Measurements from ENCODE around the gene DNAJC3.
"Not testable (repeated sequence)": the region's sequence is repeated elsewhere in the genome, so short reads cannot be mapped to it uniquely, and the experiment has no call there.

DNAJC3 gene, protein sequence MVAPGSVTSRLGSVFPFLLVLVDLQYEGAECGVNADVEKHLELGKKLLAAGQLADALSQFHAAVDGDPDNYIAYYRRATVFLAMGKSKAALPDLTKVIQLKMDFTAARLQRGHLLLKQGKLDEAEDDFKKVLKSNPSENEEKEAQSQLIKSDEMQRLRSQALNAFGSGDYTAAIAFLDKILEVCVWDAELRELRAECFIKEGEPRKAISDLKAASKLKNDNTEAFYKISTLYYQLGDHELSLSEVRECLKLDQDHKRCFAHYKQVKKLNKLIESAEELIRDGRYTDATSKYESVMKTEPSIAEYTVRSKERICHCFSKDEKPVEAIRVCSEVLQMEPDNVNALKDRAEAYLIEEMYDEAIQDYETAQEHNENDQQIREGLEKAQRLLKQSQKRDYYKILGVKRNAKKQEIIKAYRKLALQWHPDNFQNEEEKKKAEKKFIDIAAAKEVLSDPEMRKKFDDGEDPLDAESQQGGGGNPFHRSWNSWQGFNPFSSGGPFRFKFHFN

DNA sequence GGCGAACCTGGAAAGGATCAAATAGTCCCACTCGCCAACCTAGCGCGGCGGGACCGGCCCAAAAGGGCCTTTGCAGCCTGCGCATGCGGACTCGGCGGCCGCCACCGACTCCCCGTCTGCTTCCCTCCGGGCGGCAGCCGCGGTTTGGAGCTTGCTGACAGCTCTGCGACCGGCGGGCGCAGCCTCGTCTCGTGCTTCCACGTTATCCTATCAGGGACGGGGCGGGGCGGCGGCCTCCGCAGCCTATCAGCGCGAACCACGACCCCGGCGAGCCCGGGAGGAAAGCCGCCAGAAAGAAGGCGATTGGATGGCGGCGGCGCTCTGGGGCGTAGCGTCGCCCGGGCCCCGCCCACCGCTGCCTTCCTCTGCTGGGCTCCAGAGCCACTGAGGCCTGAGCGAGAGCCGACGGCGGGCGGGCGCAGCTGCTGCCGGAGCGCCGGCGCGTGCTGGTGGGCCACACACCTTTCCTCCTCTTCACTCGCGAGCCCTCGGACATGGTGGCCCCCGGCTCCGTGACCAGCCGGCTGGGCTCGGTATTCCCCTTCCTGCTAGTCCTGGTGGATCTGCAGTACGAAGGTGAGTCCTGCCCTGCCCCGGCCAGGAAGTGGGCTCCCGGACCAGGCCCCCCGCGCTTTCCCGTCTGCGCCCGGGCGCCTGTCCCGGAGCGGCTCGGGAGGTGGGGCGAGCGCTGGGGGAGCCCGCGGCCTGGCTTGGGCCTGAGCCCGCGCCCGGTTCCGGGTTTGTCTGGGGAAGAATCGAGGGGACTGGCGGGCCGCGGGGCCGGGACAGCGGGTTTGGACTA lies at the start of gene DNAJC3:
DNAJC3 (plus strand) TSS at position 378 of the 802 bp plus-strand sequence; CDS start at position 495, 117 bp downstream.
- DNase-seq, result peak; percentile 94 to 97 (median 96)

DNA sequence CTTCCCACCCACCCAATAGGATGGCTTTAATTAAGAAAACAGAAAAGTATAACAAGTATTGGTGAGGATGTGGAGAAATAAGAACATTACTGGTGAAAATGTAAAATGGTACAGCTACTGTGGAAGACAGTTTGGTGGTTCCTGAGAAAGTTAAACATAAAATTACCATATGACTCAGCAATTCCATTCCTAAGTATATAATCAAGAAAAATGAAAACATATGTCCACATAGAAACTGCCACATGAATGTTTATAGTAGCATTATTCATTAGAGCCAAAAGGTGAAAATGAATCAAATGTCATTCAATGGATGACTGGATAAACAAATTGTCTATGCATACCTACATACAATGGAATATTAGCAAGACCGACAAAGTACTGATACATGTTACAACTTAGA lies 49.3 kb upstream of the DNAJC3 start:
- DNase-seq, result no peak

DNA sequence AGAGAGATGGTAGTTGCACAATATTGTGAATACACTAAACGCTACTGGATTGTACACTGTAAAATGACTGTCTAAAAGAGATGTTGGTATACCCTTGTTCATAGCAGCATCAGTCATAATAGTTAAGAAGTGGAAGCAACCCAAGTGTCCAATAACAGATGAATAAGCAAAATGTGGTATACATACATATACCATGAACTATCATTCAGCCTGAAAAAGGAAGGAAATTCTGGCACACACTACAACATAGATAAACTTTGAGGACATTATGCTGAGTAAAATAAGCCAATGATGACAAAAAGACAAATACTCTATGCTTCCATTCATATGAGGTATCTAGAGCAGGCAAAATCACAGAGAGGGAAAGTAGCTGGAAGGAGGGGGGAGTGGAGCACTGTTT lies 48.5 kb upstream of the DNAJC3 start:
- no peak for DNase-seq

DNA sequence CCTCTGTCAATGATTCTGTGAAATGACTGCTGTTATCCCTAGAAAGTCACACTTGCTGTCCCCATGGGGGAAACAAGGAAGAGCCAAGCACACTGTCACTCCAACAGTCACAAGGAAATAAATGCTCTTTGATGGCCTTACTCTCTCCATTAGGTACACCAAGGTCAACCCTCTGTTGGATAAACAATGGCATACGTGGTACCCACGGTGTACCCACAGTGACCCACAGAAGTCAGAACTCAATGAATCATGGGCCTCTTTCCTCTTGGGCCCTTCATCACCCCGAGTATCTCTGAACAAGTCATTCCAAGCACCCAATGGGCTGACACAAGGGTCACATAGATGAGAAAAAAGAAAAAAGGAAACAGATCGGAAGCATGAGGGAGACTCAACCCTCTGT lies 47.9 kb upstream of the DNAJC3 start:
- no peak for DNase-seq

DNA sequence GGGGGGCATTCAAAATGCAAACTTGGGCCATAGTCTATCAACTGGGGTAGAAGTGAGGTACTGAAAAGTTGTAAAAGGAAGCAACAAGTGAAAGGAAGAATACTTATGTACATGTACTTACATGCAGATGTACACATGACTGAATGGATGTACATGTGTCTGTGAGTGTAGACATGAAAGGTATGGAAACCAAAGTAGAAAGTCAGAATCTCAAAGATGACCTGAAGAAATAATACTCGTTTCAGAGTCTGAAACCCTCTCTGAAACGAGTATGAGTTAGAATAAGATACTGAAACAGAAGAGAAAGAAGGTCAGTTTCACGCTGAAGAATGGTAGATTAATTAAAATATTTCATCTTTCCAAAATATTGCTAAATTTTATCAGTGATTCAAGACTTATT lies 46.3 kb upstream of the DNAJC3 start:
- DNase-seq, result no peak

DNA sequence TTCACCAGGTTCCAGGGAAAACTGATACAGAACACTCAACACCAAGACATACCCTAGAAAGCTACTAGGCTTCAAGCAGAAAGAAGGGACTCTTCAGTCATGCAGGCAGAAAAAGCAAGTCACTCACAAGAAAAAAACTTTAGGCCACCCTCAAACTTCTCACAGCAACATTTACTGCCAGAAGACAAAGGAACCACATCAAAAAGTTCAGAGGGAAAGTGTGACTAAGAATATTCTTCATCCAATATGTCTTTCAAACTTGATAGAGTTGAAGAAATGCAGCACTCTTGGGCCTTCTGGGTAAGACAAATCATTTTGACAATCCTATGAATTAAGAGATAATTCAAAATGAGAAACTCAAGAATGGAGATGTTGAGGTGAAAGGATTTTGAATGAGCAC lies 40.1 kb upstream of the DNAJC3 start:
- no peak for DNase-seq

DNA sequence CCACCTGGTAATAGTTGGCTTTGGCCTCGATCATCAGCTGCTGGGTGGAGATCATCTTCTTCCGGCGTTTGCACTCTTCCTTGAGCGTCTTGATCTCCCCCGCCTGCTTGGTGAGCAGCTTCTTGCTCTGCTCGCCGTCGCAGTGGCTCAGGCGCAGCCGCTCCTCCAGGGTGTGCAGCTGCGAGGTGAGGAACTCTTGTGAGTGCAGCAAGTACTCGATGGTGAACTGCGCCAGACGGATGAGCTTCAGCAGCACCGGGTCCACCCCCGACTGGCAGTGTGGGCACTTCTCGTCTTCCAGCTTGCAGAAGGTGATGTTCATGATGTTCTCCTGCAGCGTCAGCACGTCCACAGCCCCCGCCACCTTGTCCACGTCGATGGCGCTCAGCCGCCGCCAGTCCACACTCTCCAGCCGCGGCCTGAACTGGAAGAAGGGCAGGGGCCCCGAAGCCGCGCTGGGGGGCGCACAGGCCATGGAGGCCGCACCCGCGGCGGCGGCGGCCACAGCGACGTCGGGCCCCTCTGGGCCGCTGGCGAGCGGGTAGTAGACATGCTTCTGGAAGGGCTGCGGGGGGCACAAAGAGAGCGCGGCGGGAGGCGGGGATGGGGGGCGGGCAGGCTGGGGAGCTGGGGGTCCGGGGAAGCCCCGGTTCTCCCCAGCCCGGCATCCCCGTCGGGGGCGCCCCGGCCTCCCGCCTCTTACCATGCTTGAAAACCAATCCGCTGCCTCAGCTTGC lies 35.5 kb upstream of the DNAJC3 start:
- DNase-seq, result no peak

DNA sequence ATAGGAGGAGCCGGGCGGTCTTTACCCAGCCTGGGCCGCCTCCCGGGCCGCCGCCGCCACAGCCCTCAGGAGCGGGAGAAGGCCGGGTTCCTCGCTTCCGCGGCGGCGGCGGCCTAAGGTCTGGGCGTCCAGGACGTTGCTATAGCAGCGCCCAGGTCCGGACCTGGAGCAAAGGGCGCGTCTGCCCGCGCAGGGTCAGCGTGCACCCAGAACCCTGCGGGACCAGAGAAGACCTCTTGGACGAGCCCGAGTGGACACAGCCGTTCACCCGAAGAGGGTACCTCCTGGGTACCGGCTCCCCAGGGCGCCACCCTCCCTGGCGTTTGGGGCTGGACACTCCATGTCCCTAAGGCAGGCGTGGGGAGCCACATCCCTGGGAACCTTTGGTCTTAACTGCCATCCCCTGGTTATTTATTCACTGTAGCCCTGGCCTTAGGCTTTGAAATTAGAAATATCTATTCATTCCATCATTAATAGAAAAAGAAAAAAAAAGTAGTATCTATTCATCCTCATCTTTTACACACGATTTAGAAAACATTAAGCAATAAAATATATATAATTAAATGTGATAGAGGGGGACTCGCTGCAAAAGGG lies 34.8 kb upstream of the DNAJC3 start:
- no peak for DNase-seq

DNA sequence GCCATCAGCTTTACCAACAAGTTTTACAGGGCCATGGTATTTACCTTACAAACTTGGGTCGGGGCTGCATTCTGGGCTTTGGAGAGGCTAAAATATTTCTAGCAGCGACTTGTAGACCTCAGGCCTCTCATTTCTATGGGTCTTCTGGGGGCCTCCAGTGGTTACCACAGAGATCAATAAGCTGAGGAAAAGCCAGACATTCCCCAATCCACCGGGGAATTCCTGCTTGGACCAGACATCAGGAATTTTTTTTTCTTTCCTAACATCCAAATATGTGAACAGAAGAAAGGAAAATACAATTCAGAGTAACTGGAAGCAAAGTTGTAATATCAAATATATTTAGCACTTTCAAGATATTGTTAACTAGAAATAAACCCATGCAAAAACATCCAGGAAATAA lies 33.9 kb upstream of the DNAJC3 start:
- no peak for DNase-seq

DNA sequence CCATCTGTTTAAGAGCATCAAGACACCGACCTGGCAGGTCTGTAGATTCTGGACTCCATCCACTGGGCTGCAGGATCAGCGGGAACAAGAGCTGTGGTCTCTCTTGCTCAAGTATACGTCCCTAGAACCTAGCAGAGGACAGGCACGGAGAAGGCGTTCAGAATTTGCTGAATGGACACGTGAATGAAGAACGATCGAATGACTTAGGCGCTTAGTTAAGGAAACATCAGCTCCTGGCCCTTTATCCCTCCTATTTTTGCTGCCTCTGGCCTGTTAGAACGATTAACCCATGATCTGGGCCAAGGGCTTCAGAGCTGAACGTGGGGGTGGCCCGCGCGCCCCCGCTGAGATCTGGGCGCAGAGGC lies 33.4 kb upstream of the DNAJC3 start:
- DNase-seq, result no peak

DNA sequence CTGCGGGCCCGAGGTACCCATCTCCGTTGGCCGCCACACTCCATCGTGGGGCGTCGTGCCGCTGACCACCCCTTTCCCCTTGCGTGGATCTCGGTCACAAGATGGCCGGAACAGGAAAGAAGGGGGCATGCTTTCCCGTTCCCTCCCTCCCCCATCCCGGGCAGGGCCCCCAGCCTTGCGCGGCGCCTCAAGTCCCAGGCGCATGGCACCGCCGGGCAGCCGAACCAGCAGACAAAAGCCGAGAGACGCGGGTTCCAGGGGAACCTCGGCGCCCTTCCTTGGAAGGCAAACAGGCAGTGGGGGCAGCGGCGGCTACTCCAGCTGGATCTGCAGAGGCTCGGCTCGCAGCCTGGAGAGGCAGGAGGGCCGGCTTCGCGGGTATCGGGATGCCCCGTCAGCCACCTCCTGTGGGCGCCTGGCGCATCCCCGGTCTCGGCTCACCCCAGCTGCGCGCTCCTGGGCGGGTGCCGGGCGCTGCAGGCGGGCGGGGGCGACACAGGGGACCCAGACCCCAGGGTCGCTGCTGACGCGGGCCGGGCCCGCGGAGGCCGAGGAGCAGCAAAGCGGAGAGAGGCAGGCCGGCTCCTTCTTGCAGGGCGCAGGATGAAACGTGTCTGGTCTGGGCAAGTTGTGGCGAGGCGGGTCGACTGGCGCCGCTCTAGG lies 32.9 kb upstream of the DNAJC3 start:
- DNase-seq, result no peak

DNA sequence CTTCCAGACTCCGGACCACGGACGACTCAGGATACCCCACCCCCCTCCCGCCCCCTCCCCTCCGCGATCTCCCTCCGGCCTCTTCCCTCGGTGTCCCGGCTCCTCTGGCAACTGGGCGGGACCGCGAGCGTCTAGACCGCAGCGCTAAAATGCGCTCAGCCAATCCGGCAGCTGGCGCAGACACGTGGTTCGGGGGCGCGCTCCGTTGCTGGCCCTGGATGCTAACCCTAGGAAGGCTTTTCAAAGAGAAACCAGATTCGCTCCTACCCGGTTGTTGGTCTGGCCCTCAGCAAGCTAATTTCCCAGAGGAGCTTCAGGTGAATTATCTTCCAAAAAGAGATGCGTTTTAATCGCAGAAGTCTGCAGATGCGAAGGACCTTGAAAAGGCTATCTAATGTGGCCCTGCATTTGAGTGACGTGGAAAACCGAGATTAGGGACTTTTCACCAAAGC lies 32.3 kb upstream of the DNAJC3 start, which contains the start of gene DZIP1:
DZIP1 (minus strand) TSS at position 106 of the 452 bp plus-strand sequence. CDS start 2,677 bp downstream, outside the sequence.
- DNase-seq, result no peak

DNA sequence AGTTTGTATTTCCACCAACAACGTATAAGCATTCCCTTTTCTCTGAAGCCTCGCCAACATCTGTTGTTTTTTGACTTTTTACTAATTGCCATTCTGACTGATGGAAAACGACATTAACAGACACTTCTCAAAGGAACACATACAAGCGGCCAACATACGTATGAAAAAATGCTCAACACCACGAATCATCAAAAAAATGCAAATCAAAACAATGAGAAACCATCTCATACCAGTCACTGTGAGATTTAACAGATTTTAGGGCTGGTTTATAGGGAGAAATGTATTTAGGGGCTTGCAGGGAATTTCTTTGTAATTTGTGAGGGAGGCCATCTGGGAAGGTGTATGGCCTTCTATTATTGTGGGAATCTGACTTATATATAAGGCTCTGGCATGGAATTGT lies 29.6 kb upstream of the DNAJC3 start:
- no peak for DNase-seq

DNA sequence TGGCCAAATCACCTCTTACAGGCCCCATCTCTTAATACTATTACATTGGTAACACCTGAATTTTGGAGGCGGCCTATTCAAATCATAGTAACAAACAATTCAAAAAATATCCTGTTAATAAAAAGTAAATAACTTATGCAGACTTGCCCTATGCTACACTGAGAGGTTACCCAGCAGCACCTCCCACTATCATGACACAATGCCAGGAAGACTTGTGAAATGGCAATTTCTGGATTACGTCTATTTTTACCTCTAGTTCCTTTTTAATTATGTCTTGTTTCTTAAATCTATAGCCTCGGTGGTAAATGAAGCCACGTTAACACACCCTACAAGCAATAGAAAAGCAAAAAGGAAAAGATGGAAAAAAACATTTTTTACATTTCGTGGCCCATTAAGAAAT lies 26.2 kb upstream of the DNAJC3 start:
- DNase-seq, result no peak

DNA sequence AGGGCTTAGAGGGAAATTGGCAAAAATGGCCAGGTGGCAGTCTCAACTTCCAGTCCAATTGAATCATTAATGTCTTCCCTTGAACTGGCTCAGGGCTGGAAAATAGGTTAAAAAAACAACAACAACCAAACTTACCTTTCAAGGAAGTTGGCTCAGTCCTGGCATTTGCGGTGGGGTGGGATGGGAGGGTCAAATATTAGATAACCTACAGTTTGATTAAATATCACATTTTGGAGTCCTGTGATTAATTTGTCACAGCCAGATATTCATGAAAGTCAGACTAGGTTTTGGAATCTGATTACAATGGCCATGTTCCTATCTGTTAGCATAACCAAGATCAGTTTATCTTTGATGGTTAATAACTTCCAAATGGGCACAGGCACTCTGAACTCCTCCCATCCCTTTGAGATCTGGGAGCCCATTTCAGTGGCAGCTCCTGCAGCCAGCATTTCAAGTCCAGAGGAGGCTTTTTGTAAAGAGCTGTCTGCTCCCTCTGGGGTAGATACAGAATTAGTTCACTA lies 24.6 kb upstream of the DNAJC3 start:
- DNase-seq, result no peak

DNA sequence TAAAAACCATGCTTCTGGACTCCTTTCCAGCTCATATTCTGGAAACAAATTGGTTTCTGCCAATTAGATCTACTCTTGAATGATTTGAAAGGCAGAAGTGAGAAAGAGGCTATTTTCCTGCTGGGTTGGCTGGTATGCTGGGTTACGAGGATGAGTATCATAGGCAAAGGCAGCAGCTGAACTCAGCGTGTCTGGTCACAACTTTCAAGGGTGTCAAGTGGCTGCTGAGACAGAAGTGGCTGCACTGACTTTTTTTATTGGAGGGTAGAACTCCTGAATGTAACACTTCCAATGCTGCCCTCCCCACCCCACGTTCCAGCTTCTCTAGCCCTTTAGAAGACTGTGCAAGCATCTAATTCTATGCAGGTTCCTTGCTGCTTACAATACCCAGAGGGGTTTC lies 24.1 kb upstream of the DNAJC3 start:
- DNase-seq, result no peak

DNA sequence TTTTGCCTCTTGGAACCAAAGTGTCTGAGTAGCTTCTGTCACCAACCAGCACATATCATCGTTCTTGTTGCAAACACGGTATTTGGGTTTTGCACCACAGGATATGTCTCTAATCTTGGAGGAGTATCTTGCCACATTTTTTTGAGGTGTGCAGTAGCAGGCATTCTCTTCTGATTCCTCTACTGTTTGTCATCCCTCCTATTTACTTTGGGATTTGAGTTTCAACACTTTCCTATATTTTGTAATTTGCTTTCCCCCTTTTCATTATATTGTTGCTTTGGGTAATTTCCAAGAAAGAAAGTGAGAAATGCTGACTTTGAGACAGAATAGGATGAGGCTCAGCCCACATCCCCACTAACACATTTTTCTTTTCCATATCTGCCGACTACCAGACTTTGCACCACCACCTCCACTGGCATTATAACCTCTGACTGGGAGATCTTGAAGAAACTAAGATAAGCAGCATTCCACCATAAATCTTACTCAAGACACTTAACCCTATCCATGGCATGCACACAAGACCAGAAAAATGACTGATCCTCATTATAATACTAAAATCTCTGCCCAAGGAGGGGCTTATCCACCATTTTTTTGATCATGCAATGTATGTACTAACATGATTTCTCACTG lies 20.4 kb upstream of the DNAJC3 start:
- no peak for DNase-seq

DNA sequence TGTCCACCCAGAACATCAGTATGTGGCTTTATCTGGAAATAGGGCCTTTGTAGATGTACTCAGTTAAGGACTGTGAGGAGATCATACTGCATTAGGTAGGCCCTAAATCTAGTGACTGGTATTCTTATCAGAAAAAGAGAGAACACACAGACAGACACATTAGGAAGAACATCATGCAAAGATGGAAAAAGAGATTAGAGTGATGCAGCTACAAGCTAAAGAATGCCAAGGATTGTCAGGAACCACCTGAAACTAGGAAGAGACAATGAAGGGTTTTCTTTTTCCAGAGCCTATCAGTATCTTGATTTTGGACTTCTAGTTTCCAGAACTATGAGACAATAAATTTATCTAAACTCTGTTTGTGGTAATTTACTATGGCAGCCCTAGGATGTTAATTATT lies 17.4 kb upstream of the DNAJC3 start:
- no peak for DNase-seq

DNA sequence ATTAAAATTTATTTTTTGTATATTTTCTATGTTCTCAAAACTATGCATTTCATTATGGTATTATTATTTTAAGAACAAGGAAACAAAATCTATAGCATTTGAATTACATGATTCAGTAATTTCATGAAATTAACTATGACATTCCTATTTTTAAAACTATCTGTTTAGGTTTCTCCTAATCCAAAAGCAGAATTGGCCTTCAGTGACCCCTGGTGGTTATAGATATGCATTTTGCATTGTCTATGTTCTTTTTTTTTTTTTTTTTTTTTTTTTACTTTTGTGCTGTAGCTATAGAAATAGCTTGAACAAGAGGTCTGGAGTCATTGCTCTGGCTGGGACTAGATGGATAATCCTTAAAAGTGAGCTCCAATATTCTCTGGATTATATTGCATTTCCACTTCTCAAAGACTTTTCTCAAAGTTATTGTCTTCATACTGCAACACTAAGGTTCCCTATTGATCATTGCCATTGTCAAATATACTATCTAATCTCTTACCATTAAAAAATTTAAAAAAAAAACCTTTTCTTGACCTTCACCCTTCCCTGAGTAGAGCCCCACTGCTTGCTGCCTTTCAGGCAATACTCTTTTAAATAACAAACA lies 15.9 kb upstream of the DNAJC3 start:
- no peak for DNase-seq

DNA sequence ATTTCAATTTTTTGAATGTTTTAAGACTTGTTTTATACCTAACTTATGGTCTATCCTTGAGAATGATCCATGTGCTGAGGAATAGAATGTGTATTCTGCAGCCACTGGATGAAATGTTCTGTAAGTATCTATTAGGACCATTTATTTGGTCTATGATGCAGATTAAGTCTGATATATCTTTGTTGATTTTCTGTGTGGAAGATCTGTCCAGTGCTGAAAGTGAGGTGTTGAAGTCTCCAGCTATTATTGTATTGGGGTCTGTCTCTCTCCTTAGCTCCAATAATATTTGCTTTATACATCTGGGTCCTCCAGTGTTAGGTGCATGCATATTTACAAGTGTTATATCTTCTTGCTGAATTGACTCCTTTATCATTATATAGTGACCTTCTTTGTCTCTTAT lies 9.7 kb upstream of the DNAJC3 start:
- not testable (repeated sequence) for DNase-seq

DNA sequence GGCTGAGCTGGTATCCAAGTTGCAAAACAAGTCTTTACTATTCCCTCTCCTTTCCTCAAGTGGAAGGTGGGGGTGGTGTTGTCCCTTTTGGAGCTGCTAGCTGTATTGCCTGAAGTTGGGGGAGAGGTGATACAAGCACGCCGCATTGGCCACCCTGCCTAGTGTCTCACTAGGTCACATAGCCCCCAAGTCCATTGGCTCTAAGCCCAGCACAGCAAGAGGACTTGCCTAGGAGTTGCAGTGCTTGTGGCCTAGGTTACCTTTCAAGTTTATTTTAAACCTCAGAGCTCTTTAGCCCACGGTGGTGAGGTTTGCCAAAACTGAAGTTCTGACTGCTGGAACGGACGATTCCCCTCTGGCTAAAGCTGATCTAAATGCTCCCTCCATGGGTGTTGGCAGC lies 5.3 kb upstream of the DNAJC3 start:
- DNase-seq, result no peak
